ENCODE measurements around the gene KRT33B. TPM values are rescaled to one million over a fixed set of nuclear protein-coding genes. Genes with fewer than 3 reads are reported as not detected.

Gene KRT33B
- total RNA-seq, 1 donor from 2014 or later = not detected

- DNase-seq (ENCODE audit: low spot score) = no peak
These were observed 44.5 kb downstream of the KRT33B start for GRCh38 chr17:41325126-41325525.

GRCh38 chr17:41324180-41325075 is 45.2 kb downstream of the KRT33B start:
- no peak for DNase-seq (ENCODE audit: low spot score)

- no peak for DNase-seq (ENCODE audit: low spot score)
These were observed 46.4 kb downstream of the KRT33B start for GRCh38 chr17:41322903-41323895.

- no peak for DNase-seq (ENCODE audit: low spot score)
These were observed 47.3 kb downstream of the KRT33B start for GRCh38 chr17:41322094-41322902.

GRCh38 chr17:41318231-41318630 is 51.4 kb downstream of the KRT33B start:
- no peak for DNase-seq (ENCODE audit: low spot score)

GRCh38 chr17:41315814-41316445 is 53.7 kb downstream of the KRT33B start:
- DNase-seq (ENCODE audit: low spot score) = no peak

- no peak for DNase-seq (ENCODE audit: low spot score)
These were observed 54.3 kb downstream of the KRT33B start, which contains the start of gene KRTAP17-1 for GRCh38 chr17:41315204-41315794. Gene KRTAP17-1 (minus strand): TSS chr17:41315710. CDS start chr17:41315650, 60 bp downstream.

Other genes with a start within 250 kb of the KRT33B start
- not detected for gene KRTAP4-12, start 245.6 kb downstream of the KRT33B start, total RNA-seq
- not detected for gene KRTAP4-6, start 229.3 kb downstream of the KRT33B start, total RNA-seq
- not detected for gene KRTAP4-5, start 220.0 kb downstream of the KRT33B start, total RNA-seq
- not detected for gene KRTAP4-4, start 209.1 kb downstream of the KRT33B start, total RNA-seq
- not detected for gene KRTAP4-3, start 201.6 kb downstream of the KRT33B start, total RNA-seq
- gene KRTAP4-2, start 191.6 kb downstream of the KRT33B start, total RNA-seq = not detected
- gene KRTAP4-1, start 184.9 kb downstream of the KRT33B start, total RNA-seq = not detected
- gene KRTAP9-1, start 179.9 kb downstream of the KRT33B start, total RNA-seq = not detected
- gene KRTAP9-2, start 143.2 kb downstream of the KRT33B start, total RNA-seq = not detected
- not detected for gene KRTAP9-3, start 137.4 kb downstream of the KRT33B start, total RNA-seq
- not detected for gene KRTAP9-8, start 131.8 kb downstream of the KRT33B start, total RNA-seq
- gene KRTAP9-4, start 120.1 kb downstream of the KRT33B start, total RNA-seq = not detected
- not detected for gene KRTAP9-9, start 114.4 kb downstream of the KRT33B start, total RNA-seq
- not detected for gene KRTAP9-6, start 104.4 kb downstream of the KRT33B start, total RNA-seq
- not detected for gene KRTAP9-7, start 94.1 kb downstream of the KRT33B start, total RNA-seq
- not detected for gene KRTAP29-1, start 67.0 kb downstream of the KRT33B start, total RNA-seq
- gene KRTAP16-1, start 60.5 kb downstream of the KRT33B start, total RNA-seq = not detected
- not detected for gene KRTAP17-1, start 54.1 kb downstream of the KRT33B start, total RNA-seq
- gene KRT33A, start 19.0 kb downstream of the KRT33B start, total RNA-seq = not detected
- not detected for gene KRT34, start 12.5 kb upstream of the KRT33B start, total RNA-seq
- not detected for gene KRT31, start 27.8 kb upstream of the KRT33B start, total RNA-seq
- gene KRT37, start 54.8 kb upstream of the KRT33B start, total RNA-seq = not detected
- not detected for gene KRT38, start 71.2 kb upstream of the KRT33B start, total RNA-seq
- not detected for gene KRT32, start 97.6 kb upstream of the KRT33B start, total RNA-seq
- gene KRT35, start 111.3 kb upstream of the KRT33B start, total RNA-seq = not detected
- gene KRT36, start 120.1 kb upstream of the KRT33B start, total RNA-seq = not detected
- gene KRT13, start 135.8 kb upstream of the KRT33B start, total RNA-seq = 2,358 TPM
- gene KRT15, start 149.1 kb upstream of the KRT33B start, total RNA-seq = 147 TPM
- gene KRT19, start 158.5 kb upstream of the KRT33B start, total RNA-seq = 2,124 TPM
- not detected for gene KRT9, start 202.2 kb upstream of the KRT33B start, total RNA-seq
- gene KRT14, start 217.1 kb upstream of the KRT33B start, total RNA-seq = 0.52 TPM
- gene KRT16, start 243.0 kb upstream of the KRT33B start, total RNA-seq = 0.73 TPM

Measured in ureter (tissue), 1 donor.